ENCODE measurements around the gene LMO7. TPM values are rescaled to one million over a fixed set of nuclear protein-coding genes. Genes with fewer than 3 reads are reported as not detected.

Gene LMO7
- total RNA-seq, 3 donors from 2014 or later: 11.0 to 71.3 (median 32.8) TPM

GRCh38 chr13:75813323-75813722, 177.2 kb downstream of the LMO7 start:
- intact Hi-C loops (cut with DNase I; ENCODE audit: low total_unique reads): no loop called here
- Histone ChIP-seq H3K36me3 (no peaks in the 10 kb centered on the region), H3K27me3 (no peaks in the 10 kb centered on the region), H3K27ac (no peak overlapping the region), H3K4me1 (no peaks in the 10 kb centered on the region), H3K9me3 (no peaks in the 10 kb centered on the region), H3K4me3 (no peak overlapping the region)
- no peak for DNase-seq (ENCODE audit: low spot score in 2 of 2)
- TF ChIP-seq CTCF (IDR thresholded peaks at IDR 0.05) (no peak), POLR2AphosphoS5 (IDR thresholded peaks at IDR 0.05) (no peak), POLR2A (IDR thresholded peaks at IDR 0.05) (no peak)

GRCh38 chr13:75818179-75818967, 182.2 kb downstream of the LMO7 start:
- H3K4me3 ChIP-seq: no peak overlapping the region
- H3K27ac ChIP-seq: no peak overlapping the region
- intact Hi-C loops (cut with DNase I; ENCODE audit: low total_unique reads): no loop called here
- H3K36me3 ChIP-seq: no peaks in the 10 kb centered on the region
- H3K9me3 ChIP-seq: no peaks in the 10 kb centered on the region
- no peaks in the 10 kb centered on the region for H3K4me1 ChIP-seq
- TF ChIP-seq POLR2AphosphoS5 (IDR thresholded peaks at IDR 0.05) (no peak), POLR2A (IDR thresholded peaks at IDR 0.05) (no peak), CTCF (IDR thresholded peaks at IDR 0.05) (no peak)
- no peak for DNase-seq (ENCODE audit: low spot score in 2 of 2)
- H3K27me3 ChIP-seq: no peaks in the 10 kb centered on the region

DNA sequence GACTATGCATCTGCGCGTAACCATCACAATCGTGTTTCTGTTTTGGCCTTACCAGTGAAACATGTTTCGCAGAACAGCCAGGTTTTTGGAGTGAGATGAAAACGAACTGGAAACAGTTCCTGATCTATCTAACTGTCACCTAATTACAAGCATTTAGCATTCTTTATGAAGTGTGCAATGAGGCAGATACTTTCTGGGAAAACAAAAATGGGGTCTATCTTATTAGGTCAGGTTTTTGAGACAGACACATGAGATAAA, 182.8 kb downstream of the LMO7 start:
- TF ChIP-seq CTCF (IDR thresholded peaks at IDR 0.05) (no peak), POLR2AphosphoS5 (IDR thresholded peaks at IDR 0.05) (no peak), POLR2A (IDR thresholded peaks at IDR 0.05) (no peak)
- H3K4me3 ChIP-seq: no peak overlapping the region
- H3K36me3 ChIP-seq: no peaks in the 10 kb centered on the region
- DNase-seq (ENCODE audit: low spot score in 2 of 2): no peak
- no peak overlapping the region for H3K27ac ChIP-seq
- H3K4me1 ChIP-seq: no peaks in the 10 kb centered on the region
- H3K27me3 ChIP-seq: no peaks in the 10 kb centered on the region
- no peaks in the 10 kb centered on the region for H3K9me3 ChIP-seq
- intact Hi-C loops (cut with DNase I; ENCODE audit: low total_unique reads): no loop called here

DNA sequence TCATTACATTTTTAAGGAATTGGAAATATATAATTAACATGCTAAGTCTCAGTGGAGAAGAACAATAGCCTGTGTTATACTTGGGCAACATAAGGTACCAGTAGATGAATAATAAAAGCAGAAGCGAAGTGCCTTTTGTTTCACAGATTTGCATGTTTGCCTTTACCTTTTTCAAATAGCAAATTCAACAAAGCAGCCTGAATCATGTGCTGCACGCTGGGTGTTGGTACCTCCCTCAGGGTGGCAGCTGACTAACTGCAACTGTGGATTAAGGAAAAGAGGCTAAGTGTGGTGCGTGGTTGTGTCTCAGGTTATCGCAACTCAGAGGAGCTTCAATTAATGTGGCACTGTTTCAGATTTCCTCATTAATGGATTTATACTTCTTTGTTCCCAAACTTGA, 189.0 kb downstream of the LMO7 start:
- Histone ChIP-seq H3K27me3 (no peaks in the 10 kb centered on the region), H3K4me1 (no peaks in the 10 kb centered on the region), H3K36me3 (no peaks in the 10 kb centered on the region), H3K9me3 (no peaks in the 10 kb centered on the region), H3K27ac (no peak overlapping the region), H3K4me3 (no peak overlapping the region)
- intact Hi-C loops (cut with DNase I; ENCODE audit: low total_unique reads): no loop called here
- no peak for DNase-seq (ENCODE audit: low spot score in 2 of 2)
- no peak for TF ChIP-seq CTCF (IDR thresholded peaks at IDR 0.05)
- no peak for TF ChIP-seq POLR2AphosphoS5 (IDR thresholded peaks at IDR 0.05)
- TF ChIP-seq POLR2A (IDR thresholded peaks at IDR 0.05): no peak

- H3K4me3 ChIP-seq: no peak overlapping the region
- intact Hi-C loops (cut with DNase I; ENCODE audit: low total_unique reads): no loop called here
- H3K4me1 ChIP-seq: no peaks in the 10 kb centered on the region
- H3K27me3 ChIP-seq: no peaks in the 10 kb centered on the region
- DNase-seq (ENCODE audit: low spot score in 2 of 2): no peak
- TF ChIP-seq CTCF (IDR thresholded peaks at IDR 0.05) (no peak), POLR2AphosphoS5 (IDR thresholded peaks at IDR 0.05) (no peak), POLR2A (IDR thresholded peaks at IDR 0.05) (no peak)
- no peaks in the 10 kb centered on the region for H3K36me3 ChIP-seq
- H3K9me3 ChIP-seq: no peaks in the 10 kb centered on the region
- no peak overlapping the region for H3K27ac ChIP-seq
Observed at GRCh38 chr13:75825594-75825993, 189.5 kb downstream of the LMO7 start.

All from breast epithelium (tissue), 4 donors.